ENCODE measurements around the gene PKP4. TPM values are rescaled to one million over a fixed set of nuclear protein-coding genes. Genes with fewer than 3 reads are reported as not detected.

Gene PKP4
- total RNA-seq, 1 donor from 2014 or later = 30.3 TPM

- intact Hi-C loops (cut with micrococcal nuclease) = no loop called here
- no peaks in the 10 kb centered on the region for H3K36me3 Mint-ChIP-seq (ENCODE audit: low read depth)
- H3K27ac Mint-ChIP-seq = no peak overlapping the region
- H3K4me1 Mint-ChIP-seq (ENCODE audit: low read depth) = no peaks in the 10 kb centered on the region
- no peak overlapping the region for H3K4me3 Mint-ChIP-seq
- no peak for DNase-seq (ENCODE audit: low spot score)
- no peaks in the 10 kb centered on the region for H3K9me3 Mint-ChIP-seq
- no peaks in the 10 kb centered on the region for H3K27me3 Mint-ChIP-seq (ENCODE audit: insufficient read depth)
Observed at GRCh38 chr2:158662421-158662820, 205.7 kb downstream of the PKP4 start.

DNA sequence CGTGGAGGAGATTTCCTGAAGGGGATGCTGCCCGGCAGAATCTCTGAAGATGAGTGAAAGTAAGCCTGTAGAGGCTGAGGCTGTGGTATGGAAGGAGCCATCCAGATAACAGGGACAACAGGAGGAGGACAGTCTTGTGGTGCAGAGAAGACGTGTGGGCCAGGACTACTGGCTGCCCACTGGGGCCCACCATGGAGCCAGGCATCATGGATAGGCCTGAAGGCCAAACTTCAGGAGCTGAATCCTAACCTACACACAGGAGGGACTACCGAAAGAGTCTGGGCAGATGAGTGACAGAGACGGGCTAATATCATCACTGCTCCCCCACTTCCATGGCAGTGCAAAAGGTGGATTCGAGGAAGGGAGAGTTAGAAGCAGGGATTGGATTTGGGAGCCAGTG, 207.0 kb downstream of the PKP4 start:
- Mint-ChIP-seq H3K4me3 (no peak overlapping the region), H3K9me3 (no peaks in the 10 kb centered on the region), H3K36me3 (ENCODE audit: low read depth) (peaks cover 2% of the 10 kb centered on the region), H3K27ac (no peak overlapping the region), H3K4me1 (ENCODE audit: low read depth) (no peaks in the 10 kb centered on the region), H3K27me3 (ENCODE audit: insufficient read depth) (no peaks in the 10 kb centered on the region)
- no peak for DNase-seq (ENCODE audit: low spot score)
- intact Hi-C loops (cut with micrococcal nuclease) = no loop called here

GRCh38 chr2:158664987-158665386, 208.2 kb downstream of the PKP4 start:
- H3K9me3 Mint-ChIP-seq = no peaks in the 10 kb centered on the region
- intact Hi-C loops (cut with micrococcal nuclease) = no loop called here
- H3K4me3 Mint-ChIP-seq = no peak overlapping the region
- DNase-seq (ENCODE audit: low spot score) = no peak
- no peaks in the 10 kb centered on the region for H3K27me3 Mint-ChIP-seq (ENCODE audit: insufficient read depth)
- H3K27ac Mint-ChIP-seq = no peak overlapping the region
- H3K36me3 Mint-ChIP-seq (ENCODE audit: low read depth) = peaks cover 2% of the 10 kb centered on the region
- H3K4me1 Mint-ChIP-seq (ENCODE audit: low read depth) = no peaks in the 10 kb centered on the region

- Mint-ChIP-seq H3K4me1 (ENCODE audit: low read depth) (no peaks in the 10 kb centered on the region), H3K27ac (no peak overlapping the region), H3K36me3 (ENCODE audit: low read depth) (peaks cover 2% of the 10 kb centered on the region), H3K9me3 (no peaks in the 10 kb centered on the region), H3K4me3 (no peak overlapping the region), H3K27me3 (ENCODE audit: insufficient read depth) (no peaks in the 10 kb centered on the region)
- no peak for DNase-seq (ENCODE audit: low spot score)
- intact Hi-C loops (cut with micrococcal nuclease) = no loop called here
Observed at GRCh38 chr2:158665536-158666302, 209.0 kb downstream of the PKP4 start.

- intact Hi-C loops (cut with micrococcal nuclease) = no loop called here
- no peak for DNase-seq (ENCODE audit: low spot score)
- Mint-ChIP-seq H3K36me3 (ENCODE audit: low read depth) (peaks cover 2% of the 10 kb centered on the region), H3K27me3 (ENCODE audit: insufficient read depth) (no peaks in the 10 kb centered on the region), H3K27ac (no peak overlapping the region), H3K4me1 (ENCODE audit: low read depth) (no peaks in the 10 kb centered on the region), H3K4me3 (no peak overlapping the region), H3K9me3 (no peaks in the 10 kb centered on the region)
Observed at GRCh38 chr2:158666969-158667368, 210.2 kb downstream of the PKP4 start.

DNA sequence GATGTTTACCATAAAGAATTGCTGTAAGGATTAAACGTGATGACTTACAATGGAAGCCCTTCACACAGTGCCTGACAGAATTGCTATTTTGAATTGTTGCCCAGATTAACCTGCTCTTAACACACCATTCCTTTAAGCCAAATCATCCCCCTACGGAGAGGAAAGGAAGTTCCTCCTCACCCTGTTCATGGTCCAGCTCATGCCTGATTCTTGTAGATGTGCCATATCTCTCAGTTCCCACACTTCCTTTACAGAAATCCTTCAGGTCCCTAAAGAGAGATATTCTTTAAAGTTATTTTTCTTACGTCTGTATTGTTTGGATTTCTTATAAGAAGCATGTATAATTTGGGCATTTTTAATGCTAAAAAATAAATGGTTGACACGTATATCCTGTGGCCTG, 210.8 kb downstream of the PKP4 start:
- H3K4me1 Mint-ChIP-seq (ENCODE audit: low read depth) = no peaks in the 10 kb centered on the region
- H3K36me3 Mint-ChIP-seq (ENCODE audit: low read depth) = peaks cover 2% of the 10 kb centered on the region
- no peaks in the 10 kb centered on the region for H3K27me3 Mint-ChIP-seq (ENCODE audit: insufficient read depth)
- H3K4me3 Mint-ChIP-seq = no peak overlapping the region
- DNase-seq (ENCODE audit: low spot score) = no peak
- H3K9me3 Mint-ChIP-seq = no peaks in the 10 kb centered on the region
- no peak overlapping the region for H3K27ac Mint-ChIP-seq
- intact Hi-C loops (cut with micrococcal nuclease) = no loop called here

GRCh38 chr2:158668001-158668765, 211.4 kb downstream of the PKP4 start:
- Mint-ChIP-seq H3K27me3 (ENCODE audit: insufficient read depth) (no peaks in the 10 kb centered on the region), H3K27ac (no peak overlapping the region), H3K36me3 (ENCODE audit: low read depth) (peaks cover 2% of the 10 kb centered on the region), H3K9me3 (no peaks in the 10 kb centered on the region), H3K4me1 (ENCODE audit: low read depth) (no peaks in the 10 kb centered on the region), H3K4me3 (no peak overlapping the region)
- DNase-seq (ENCODE audit: low spot score) = no peak
- intact Hi-C loops (cut with micrococcal nuclease) = no loop called here

- Mint-ChIP-seq H3K36me3 (ENCODE audit: low read depth) (peaks cover 2% of the 10 kb centered on the region), H3K27ac (no peak overlapping the region), H3K4me3 (no peak overlapping the region), H3K27me3 (ENCODE audit: insufficient read depth) (no peaks in the 10 kb centered on the region), H3K9me3 (no peaks in the 10 kb centered on the region), H3K4me1 (ENCODE audit: low read depth) (no peaks in the 10 kb centered on the region)
- intact Hi-C loops (cut with micrococcal nuclease) = no loop called here
- no peak for DNase-seq (ENCODE audit: low spot score)
Observed at GRCh38 chr2:158670292-158670691, 213.5 kb downstream of the PKP4 start.

GRCh38 chr2:158671360-158672245, 214.9 kb downstream of the PKP4 start:
- peaks cover 4% of the 10 kb centered on the region for H3K36me3 Mint-ChIP-seq (ENCODE audit: low read depth)
- intact Hi-C loops (cut with micrococcal nuclease) = no loop called here
- no peaks in the 10 kb centered on the region for H3K9me3 Mint-ChIP-seq
- no peak for DNase-seq (ENCODE audit: low spot score)
- H3K27ac Mint-ChIP-seq = no peak overlapping the region
- H3K4me3 Mint-ChIP-seq = no peak overlapping the region
- no peaks in the 10 kb centered on the region for H3K27me3 Mint-ChIP-seq (ENCODE audit: insufficient read depth)
- no peaks in the 10 kb centered on the region for H3K4me1 Mint-ChIP-seq (ENCODE audit: low read depth)

DNA sequence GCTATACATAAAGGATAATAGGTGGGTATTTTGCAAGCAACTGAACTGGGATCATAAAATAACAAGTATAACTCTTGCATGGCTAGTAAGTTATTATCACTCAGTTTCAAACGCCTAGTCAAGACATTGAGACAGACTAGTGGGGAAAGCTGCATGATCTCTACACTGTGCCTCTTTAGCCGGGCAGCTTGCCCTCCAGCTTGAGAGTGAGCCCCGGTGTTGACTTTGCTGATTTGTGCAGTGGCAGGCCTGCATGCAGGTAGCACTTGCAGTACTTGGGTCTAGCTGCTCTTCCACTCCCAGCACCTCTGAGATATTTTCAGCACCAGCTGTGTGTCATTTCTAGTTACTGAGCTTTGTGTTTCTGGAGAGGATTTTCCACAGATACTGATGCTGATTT, 219.5 kb downstream of the PKP4 start:
- Mint-ChIP-seq H3K4me3 (no peak overlapping the region), H3K9me3 (no peaks in the 10 kb centered on the region), H3K27me3 (ENCODE audit: insufficient read depth) (no peaks in the 10 kb centered on the region), H3K27ac (no peak overlapping the region), H3K4me1 (ENCODE audit: low read depth) (no peaks in the 10 kb centered on the region), H3K36me3 (ENCODE audit: low read depth) (peaks cover 6% of the 10 kb centered on the region)
- DNase-seq (ENCODE audit: low spot score) = no peak
- intact Hi-C loops (cut with micrococcal nuclease) = no loop called here

GRCh38 chr2:158676696-158677095, 219.9 kb downstream of the PKP4 start:
- H3K9me3 Mint-ChIP-seq = no peaks in the 10 kb centered on the region
- DNase-seq (ENCODE audit: low spot score) = no peak
- H3K36me3 Mint-ChIP-seq (ENCODE audit: low read depth) = peaks cover 6% of the 10 kb centered on the region
- no peak overlapping the region for H3K27ac Mint-ChIP-seq
- no peak overlapping the region for H3K4me3 Mint-ChIP-seq
- no peaks in the 10 kb centered on the region for H3K27me3 Mint-ChIP-seq (ENCODE audit: insufficient read depth)
- no peaks in the 10 kb centered on the region for H3K4me1 Mint-ChIP-seq (ENCODE audit: low read depth)
- intact Hi-C loops (cut with micrococcal nuclease) = no loop called here

- no peaks in the 10 kb centered on the region for H3K4me1 Mint-ChIP-seq (ENCODE audit: low read depth)
- no peak overlapping the region for H3K4me3 Mint-ChIP-seq
- peaks cover 6% of the 10 kb centered on the region for H3K36me3 Mint-ChIP-seq (ENCODE audit: low read depth)
- no peak overlapping the region for H3K27ac Mint-ChIP-seq
- no peak for DNase-seq (ENCODE audit: low spot score)
- H3K9me3 Mint-ChIP-seq = no peaks in the 10 kb centered on the region
- intact Hi-C loops (cut with micrococcal nuclease) = no loop called here
- no peaks in the 10 kb centered on the region for H3K27me3 Mint-ChIP-seq (ENCODE audit: insufficient read depth)
Observed at GRCh38 chr2:158677542-158677941, 220.8 kb downstream of the PKP4 start.

GRCh38 chr2:158681816-158682215, 225.1 kb downstream of the PKP4 start:
- Mint-ChIP-seq H3K9me3 (no peaks in the 10 kb centered on the region), H3K36me3 (ENCODE audit: low read depth) (peaks cover 3% of the 10 kb centered on the region), H3K27ac (no peak overlapping the region), H3K4me1 (ENCODE audit: low read depth) (no peaks in the 10 kb centered on the region), H3K4me3 (no peak overlapping the region), H3K27me3 (ENCODE audit: insufficient read depth) (no peaks in the 10 kb centered on the region)
- intact Hi-C loops (cut with micrococcal nuclease) = no loop called here
- no peak for DNase-seq (ENCODE audit: low spot score)

Measured in activated T-helper 1 cell treated with anti-CD3 and anti-CD28 coated beads, Interleukin-12 subunit alpha, Interleukin-12 subunit beta, Interleukin-2, Interleukin-4 antibody, amounts not matched to agents 30 ng/mL and 10 ng/mL and 1 ng/mL, durations not matched to agents 14 hours and 24 hours and 36 hours (primary cell).